NCI-H2196 treated with DMSO at 0.1 percent for 48 hours (cell line): ENCODE results near the gene NCKAP5L.
"Not testable (repeated sequence)": the region's sequence is repeated elsewhere in the genome, so short reads cannot be mapped to it uniquely, and the experiment has no call there.

ENCODE experiments used
- DNase-seq: peaks from one replicate; lab custom pipeline; 2025; ENCODE audit not compliant: unreplicated experiment; lab: John Stamatoyannopoulos, UW

NCKAP5L gene

GRCh38 chr12:49865109-49865781, 37.0 kb upstream of the NCKAP5L start:
- no peak for DNase-seq

GRCh38 chr12:49864798-49865090, 36.5 kb upstream of the NCKAP5L start:
- no peak for DNase-seq

DNA sequence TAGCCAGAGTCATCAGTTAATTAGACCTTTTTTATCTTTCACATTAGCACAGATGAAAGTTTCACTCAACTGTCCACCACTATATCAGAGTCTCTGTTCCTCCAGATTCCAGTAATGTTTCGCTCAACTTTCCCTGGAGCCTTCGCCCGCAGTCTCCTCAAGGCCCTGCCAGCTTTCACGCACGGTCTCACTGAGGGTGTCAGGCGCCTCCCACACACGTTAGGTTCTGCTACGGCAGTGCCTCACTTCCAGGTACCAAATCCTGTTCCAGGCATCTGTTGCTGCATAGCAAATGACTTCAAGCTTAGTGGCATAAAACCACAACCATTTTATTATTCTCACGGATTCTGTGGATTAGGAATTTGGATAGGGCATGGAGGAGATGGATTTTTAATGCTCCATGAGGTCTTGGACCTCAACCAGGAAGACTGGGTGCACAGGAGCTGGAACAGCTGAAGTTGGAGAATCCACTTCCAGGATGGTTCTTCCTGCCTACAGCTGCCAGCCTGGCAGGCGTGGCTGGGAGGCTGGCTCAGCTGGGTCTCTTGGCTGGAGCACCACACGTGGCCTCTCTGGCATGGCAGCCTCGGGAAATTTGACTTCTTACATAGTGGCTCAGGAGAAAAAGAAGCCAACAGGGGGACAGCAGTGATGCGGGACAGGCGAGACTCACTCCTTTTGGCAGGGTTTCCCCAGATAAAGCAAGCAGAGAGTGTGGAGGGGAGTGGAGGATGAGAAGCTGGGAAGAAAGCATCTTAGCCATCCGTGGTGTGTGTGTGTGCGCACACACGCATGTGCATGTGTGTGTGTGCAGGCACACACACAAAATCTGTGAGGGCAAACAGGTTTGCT, 36.0 kb upstream of the NCKAP5L start:
- no peak for DNase-seq

DNA sequence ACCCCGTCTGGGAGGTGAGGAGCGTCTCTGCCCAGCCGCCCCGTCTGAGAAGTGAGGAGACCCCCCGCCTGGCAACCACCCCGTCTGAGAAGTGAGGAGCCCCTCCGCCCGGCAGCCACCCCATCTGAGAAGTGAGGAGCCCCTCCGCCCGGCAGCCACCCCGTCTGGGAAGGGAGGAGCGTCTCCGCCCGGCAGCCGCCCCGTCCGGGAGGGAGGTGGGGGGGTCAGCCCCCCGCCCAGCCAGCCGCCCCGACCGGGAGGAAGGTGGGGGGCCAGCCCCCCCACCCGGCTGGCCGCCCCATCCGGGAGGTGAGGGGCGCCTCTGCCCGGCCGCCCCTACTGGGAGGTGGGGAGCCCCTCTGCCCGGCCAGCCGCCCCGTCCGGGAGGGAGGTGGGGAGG, 32.7 kb upstream of the NCKAP5L start:
- not testable (repeated sequence) for DNase-seq

DNA sequence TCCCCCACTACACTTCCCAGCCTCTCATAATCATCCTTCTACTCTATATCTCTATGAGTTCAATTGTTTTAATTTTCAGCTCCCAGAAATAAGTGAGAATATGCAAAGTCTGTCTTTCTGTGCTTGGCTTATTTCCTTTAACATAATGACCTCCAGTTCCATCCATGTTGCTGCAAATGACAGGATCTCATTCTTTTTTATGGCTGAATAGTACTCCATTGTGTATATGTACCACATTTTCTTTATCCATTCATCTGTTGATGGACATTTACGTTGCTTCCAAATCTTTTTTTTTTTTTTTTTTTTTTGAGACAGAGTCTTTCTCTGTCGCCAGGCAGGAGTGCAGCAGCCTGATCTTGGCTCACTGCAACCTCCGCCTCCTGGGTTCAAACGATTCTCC, 27.7 kb upstream of the NCKAP5L start:
- not testable (repeated sequence) for DNase-seq

GRCh38 chr12:49854976-49855375, 26.8 kb upstream of the NCKAP5L start:
- DNase-seq = no peak

GRCh38 chr12:49853671-49854070, 25.5 kb upstream of the NCKAP5L start:
- no peak for DNase-seq

GRCh38 chr12:49847161-49847560, 18.9 kb upstream of the NCKAP5L start:
- DNase-seq = no peak

- no peak for DNase-seq
Observed at GRCh38 chr12:49846032-49846431, 17.8 kb upstream of the NCKAP5L start.

- no peak for DNase-seq
Observed at GRCh38 chr12:49843876-49844437, 15.7 kb upstream of the NCKAP5L start.

DNA sequence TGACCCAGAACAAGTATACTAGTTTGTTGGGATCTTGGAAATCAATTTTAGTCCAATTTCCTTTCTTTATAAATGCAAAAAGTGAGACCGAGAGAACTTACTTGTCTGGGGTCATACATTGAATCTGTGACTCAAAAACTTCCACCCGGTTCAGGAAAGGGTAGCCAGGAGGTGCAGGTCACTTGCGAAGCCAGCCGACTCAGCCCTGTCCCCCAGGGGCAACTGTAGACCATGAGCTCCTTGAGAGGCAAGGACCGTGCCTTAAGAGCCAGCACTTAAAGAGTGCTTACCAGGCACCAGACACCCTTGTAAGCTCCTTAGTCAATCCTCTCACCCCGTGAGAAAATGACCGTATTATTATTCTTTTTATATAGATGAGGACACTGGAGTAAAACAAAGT, 15.2 kb upstream of the NCKAP5L start:
- DNase-seq = no peak

DNA sequence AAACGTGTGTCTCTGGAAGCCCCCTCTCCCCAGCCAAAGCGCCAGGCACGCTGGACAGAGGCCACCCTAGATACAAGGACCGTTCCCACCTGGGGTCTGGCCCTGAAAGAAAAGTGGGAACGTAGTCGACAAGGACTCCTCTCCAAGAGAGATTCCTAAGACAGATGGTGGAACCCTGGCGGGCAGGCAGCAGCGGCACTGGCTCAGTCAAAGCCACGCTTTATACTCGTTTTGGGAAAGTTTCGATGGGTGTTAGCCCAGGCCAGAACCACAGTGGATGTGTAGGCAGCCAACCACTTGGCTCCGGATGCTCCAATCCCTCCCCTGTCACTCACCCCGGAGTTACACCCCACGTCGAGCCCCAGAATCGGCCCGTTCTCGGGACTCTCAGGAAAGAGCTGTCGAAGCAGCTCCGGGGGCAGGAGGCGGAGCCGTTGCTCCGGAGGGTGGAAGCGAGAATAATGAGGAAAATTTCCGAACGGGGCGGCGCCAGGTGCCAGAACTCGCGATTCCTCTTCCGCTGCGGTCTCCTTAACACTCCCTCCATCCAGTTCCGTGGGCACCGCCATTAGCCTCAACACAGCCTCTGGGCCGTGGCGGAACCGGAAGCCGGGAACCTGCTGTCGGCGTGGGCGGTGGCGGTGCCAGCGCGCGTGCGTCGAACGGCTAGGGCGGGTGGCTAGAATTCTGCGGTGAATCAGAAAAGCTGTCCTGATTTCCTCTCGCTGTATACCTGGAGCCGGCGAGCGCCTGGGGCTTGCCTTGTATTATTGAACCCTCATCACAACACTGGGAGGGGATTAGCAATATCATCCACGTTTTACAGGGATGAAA, 14.5 kb upstream of the NCKAP5L start, which contains the start of gene BCDIN3D:
TSS of gene BCDIN3D (minus strand) at position 588 of the 834 bp plus-strand sequence. CDS start at position 569, 19 bp downstream.
- peak; percentile 92 for DNase-seq

DNA sequence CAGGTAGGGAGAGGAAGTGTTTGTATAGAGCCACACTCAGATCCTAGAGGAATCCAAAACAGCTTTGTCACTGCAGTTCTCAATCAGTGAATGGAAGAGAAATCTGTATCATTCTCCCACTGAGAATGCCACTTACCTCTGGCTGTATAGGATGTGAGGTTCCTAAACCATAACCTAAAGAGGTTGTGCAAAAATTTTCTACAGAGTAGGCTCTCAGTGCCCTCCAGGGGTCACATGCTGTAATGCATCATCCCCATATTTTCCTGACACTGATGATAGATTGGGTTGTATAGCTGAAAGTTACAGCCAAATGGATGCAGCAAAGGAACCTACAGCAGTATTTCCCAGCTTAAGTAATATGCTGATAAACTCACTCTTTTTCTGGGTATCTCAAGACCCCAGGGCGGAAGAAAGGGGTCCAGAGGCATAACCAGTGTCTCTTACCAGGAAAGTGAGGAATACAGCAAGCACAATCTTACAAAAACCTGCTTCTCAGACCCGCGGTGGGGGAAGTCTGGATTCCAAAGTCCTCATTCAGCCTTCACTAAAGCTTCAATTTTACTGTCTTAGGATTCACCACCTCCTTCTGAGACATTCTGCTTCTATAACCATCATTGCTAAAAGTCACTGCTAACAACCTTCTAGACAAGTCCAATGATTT, 10.9 kb upstream of the NCKAP5L start:
- no peak for DNase-seq

DNA sequence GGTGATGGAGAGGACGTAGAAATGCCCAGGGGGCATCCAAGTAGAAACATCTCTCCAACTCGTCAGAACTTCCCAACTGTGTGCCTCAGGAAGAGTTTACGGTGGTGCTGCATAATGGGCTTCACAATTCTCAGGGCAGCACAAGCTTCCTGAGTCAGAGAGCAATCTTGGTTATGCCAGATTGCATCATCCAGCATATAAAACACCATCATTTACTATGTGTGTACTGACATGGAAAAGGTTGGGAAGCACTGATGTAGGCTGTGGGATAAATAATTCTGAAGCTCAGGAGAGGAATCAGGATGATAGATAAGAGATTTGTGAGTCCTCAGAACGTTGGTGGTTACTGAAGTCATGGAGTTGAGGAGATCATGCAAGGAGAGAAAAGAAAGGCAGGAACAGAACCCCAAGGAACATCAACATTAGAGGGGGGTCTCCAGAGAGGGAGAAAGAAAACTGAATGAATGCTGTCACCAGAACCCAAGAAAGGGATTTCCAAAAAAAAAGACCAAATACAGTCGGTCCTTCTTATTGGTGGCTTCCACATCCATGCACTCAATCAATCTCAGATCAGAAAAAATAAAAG, 4.7 kb upstream of the NCKAP5L start:
- no peak for DNase-seq

DNA sequence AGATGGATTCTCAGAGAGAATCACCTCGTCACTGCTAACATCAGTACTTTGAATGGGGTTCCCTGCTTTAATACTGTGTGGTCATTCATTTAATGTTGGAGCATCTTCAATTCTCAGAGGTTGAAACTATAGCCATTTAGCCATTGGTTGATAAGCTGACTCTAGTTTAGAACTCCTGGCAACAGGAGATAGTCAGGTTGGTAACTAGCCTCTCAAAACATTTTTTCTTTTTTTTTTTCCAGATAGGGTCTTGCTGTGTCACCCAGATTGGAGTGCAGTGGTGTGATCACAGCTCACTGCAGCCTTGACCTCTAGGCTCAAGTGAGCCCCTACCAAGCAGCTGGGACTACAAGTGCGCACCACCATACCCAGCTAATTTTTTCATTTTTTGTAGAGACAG, 3.5 kb upstream of the NCKAP5L start:
- DNase-seq = no peak

GRCh38 chr12:49827401-49828099, 663 bp downstream of the NCKAP5L start:
- DNase-seq = no peak

- no peak for DNase-seq
Observed at GRCh38 chr12:49827051-49827400, 1.2 kb downstream of the NCKAP5L start.

- no peak for DNase-seq
Observed at GRCh38 chr12:49825971-49826421, 2.2 kb downstream of the NCKAP5L start.

DNA sequence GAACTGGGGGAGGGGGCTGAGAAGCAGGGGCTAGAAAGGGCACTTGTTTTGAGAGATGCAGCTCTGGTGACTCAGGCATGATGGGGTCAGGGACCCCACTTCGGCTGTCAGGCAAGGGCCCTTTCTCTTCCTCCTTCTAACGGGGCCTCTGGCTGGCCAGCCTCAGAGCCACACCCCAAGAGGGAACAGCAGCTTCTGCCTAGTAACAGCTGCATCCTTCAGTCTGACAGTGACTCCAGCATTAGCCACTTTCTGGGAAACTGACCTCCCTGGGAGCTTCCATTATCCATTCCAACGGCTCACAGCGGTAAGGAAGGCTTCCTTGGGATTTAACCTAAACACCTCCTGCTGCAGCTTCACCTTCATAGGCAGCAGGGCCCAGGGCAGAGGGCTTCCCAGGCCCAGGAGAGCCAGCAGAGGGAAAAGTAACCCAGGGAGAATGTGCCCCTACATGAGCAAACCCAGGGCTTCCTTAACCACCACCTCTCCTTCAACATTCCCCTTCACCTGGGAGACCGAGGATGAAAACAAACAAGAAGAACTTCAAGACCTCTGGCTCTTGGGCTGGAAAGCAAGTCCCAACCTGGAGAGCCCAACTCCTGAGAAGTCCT, 2.7 kb downstream of the NCKAP5L start:
- DNase-seq = no peak
